OCI-LY7 (cell line): Measurements from ENCODE around the gene FRMD3.

ENCODE experiments used
- CTCF ChIP-seq: fragments of 200-600 bp; sonication (generic); conservative IDR thresholded peaks from 2 replicates; pipeline ENCODE4 v1.5.1; 2014; ENCODE audit warnings: mild to moderate bottlenecking, antibody characterized with exemption, low read length, moderate library complexity, mixed read lengths
- EZH2phosphoT487 ChIP-seq: fragments of 200-600 bp; sonication (generic); IDR thresholded peaks from 2 replicates; pipeline ENCODE4 v1.6.1; 2018; ENCODE audit warnings: low read depth, borderline replicate concordance, mild to moderate bottlenecking, mixed run types, antibody characterized with exemption, low read length, moderate library complexity, mixed read lengths

GRCh38 chr9:83447351-83447750, 90.8 kb downstream of the FRMD3 start:
- no peak for TF ChIP-seq CTCF
- no peak for TF ChIP-seq EZH2phosphoT487
